NCI-H748 treated with DMSO at 0.1 percent for 48 hours (cell line): ENCODE measurements around the gene ASIC3.
"Not testable (repeated sequence)": the region's sequence is repeated elsewhere in the genome, so short reads cannot be mapped to it uniquely, and the experiment has no call there.

Source experiments
- DNase-seq: peaks from one replicate; lab custom pipeline; 2025; lab: John Stamatoyannopoulos, UW

Gene ASIC3

DNA sequence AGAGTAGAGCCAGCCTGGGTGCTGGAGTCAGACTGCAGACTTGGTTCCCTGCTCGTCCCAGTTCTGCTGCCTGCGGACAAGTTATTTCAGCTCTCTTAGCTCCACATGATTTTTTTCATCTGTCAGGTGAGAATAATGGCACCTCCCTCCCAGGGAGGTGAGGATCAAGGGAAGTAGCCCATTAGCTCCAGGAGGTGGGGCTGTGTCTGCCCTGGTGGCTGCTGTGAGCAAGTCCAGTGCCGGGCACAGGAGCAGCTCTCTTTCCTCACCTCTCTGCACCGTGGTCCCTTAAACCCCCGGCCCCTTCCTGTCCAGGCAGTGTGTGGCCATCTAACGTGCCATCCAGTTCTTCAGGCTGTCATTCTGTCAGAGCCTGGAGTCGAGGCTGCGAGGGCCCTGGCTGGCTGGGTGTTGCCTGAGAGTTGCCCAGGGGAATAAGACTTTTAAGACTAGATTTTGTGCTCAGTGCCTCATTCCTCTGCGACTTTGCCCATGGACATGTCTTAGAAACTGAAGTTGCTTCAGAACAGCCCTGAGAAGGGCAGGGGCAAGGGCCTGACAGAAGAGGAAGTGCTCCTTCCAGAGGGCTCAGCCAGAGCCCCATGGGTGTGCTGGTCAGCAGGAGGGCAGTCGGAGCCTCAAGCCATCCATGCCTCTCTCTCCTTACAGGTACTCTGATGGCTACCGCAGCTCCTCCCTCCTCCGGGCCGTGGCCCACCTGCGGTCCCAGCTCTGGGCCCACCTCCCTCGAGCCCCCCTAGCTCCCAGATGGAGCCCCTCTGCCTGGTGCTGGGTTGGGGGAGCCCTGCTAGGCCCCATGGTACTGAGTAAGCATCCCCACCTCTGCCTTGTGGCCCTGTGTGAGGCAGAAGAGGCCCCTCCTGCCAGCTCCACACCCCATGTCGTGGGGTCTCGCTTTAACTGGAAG lies 15.1 kb upstream of the ASIC3 start:
- DNase-seq: no peak

DNA sequence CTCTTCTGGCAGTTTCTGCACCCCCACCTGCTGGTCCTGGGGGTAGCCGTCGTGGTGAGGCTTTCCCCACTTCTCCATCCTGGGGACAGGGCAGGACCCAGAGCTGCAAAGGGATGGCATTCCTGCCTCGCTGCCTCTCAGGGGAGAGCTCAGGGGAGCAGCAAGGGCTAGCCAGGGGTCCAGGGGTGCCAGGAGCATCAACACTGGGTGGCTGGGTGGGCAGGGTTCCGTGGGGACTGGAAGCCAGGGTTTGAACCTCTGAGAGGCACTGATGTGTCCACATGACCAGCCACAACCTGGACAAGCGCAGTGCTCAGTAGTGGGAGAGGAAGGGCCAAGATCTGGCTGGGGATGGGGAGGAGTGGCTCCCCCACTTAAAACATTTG lies 14.5 kb upstream of the ASIC3 start:
- no peak for DNase-seq

DNA sequence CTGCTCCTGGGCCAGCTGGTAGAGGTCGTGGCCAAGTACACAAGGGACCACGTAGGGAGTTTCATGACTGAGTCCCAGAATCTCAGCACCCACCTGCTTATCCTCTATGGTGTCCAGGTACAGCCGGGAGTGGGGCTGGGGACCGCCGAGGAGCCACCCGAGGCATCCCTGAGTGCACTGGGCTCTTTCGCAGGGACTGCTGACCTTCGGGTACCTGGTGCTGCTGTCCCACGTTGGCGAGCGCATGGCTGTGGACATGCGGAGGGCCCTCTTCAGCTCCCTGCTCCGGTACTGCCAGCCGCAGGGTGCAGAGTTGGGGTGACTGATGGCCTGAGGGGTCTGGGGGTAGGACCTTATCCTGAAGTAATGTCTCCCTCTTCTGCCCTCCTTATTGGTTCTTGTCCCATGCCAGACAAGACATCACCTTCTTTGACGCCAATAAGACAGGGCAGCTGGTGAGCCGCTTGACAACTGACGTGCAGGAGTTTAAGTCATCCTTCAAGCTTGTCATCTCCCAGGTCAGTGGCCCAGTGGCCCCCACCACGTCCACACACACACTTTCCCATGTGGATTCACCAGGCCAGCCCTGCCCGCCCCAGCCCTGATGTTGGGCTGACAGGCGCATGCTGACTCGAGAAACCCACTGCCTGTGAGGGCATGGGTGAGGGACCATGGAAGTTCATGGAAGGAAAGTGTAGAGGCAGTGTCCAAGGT lies 13.9 kb upstream of the ASIC3 start:
- DNase-seq: no peak

GRCh38 chr7:151035026-151035717 lies 13.2 kb upstream of the ASIC3 start:
- no peak for DNase-seq

- no peak for DNase-seq
Measured at GRCh38 chr7:151035902-151036301, 12.4 kb upstream of the ASIC3 start.

DNA sequence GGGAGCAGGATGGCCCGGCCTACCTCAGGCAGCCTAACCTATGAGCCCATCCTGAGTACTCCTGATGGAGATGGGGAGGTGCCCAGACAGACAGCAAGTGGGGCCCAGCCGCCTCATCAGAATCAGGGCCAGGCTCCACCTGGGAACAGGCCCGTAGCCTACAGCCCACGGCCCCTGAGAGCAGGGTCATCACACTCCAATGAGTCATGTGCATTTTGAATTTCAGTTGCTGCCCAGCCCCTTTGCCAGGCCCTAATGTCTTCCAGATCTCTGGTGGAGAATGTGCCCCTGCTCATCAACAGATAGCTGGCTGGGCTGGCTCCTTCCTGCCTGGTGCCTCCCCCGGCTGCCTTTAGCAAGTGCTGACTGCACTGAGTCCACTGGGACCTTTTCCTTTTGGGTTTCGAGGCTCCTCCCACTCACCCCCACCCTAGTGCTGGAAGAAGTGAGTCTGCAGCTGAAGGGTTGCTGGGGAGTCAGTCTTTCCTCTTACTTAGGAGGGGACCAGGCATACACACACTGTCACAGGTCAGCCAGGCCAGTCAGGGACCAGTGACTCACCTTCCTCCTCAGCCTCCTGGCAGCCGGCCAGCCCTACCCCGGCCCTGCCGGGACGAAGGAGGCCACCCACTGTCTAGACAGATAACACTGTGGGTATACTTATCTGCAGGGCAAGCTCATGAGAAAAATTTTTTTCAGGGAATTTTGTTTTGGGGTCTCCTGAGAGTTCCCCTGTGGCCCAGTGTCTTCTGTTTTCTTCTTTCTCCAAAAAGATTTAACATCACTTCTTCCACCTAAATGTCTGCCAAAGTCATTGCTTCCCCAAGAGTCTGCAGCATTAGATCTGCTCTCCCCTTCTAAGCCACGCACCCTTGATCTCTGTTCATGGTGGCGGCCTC lies 9.1 kb upstream of the ASIC3 start:
- DNase-seq: no peak

DNA sequence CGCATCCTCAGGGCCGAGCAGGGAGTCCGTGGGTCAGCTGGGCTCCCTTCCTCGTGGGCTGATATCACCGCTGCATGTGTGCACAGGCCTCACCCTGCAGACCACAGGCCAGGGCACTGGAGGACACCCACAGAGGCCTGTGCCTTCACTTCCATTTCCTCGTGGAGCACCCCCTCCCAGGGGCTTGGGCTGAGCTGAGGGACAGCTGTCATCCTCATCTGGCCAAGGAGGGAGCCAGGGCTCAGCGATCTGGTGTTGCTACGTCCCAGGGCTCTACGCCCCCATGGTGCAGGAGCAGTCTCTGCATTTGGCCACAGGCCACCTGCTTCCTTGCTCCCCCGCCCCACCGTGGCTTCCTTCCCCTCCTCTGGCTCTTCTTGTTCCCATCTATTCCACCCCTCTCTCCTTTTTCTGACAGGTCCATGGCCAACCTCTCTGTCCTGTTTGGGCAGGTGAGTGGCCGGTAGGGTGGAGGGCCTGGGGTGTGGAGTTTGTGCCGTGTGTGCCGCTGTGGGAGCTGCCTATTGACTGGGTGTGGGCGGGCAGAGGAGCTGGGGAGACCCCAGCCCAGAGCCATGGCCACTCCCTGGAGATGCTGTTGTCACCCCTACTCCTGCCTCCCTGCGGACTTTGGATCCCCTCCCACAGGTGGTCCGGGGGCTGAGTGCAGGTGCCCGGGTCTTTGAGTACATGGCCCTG lies 8.3 kb upstream of the ASIC3 start:
- DNase-seq: no peak

DNA sequence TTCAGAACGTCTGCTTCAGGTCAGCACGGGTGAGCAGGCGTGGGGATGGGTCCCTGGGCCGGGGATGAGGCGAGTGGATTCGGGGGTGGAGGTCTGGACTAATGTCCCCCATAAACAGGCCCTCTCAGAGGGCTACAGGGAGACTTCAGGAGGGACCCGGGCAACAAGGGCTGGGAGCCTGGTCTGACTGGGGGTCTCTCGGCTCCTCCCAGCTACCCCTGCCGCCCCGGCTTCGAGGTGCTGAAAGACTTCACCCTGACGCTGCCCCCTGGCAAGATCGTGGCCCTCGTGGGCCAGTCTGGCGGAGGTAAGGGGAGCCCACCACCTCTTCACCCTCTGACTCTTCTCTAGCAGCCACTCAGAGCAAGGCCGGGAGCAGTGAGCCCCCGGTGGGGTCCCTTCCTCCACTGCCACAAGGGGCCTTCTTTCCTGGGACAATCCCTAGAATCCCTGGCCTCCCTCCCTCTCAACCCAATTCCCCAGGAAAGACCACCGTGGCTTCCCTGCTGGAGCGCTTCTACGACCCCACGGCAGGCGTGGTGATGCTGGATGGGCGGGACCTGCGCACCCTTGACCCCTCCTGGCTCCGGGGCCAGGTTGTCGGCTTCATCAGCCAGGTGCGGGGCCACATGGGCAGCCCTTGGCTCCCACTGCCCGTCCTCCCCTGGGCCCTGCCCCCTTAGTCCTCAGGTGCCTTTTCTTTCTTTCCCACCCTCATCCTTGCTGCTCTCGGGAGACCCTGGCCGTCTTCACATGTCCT lies 7.5 kb upstream of the ASIC3 start:
- no peak for DNase-seq

DNA sequence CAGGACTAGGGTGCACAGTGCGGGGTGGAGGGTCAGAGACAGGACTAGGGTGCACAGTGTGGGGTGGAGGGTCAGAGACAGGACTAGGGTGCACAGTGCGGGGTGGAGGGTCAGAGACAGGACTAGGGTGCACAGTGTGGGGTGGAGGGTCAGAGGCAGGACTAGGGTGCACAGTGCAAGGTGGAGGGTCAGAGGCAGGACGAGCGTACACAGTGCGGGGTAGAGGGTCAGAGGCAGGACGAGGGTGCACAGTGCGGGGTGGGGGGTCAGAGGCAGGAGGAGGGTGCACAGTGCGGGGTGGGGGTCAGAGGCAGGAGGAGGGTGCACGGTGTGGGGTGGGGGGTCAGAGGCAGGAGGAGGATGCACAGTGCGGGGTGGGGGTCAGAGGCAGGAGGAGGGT lies 4.9 kb upstream of the ASIC3 start:
- not testable (repeated sequence) for DNase-seq

- no peak for DNase-seq
Measured at GRCh38 chr7:151043959-151044358, 4.4 kb upstream of the ASIC3 start.

GRCh38 chr7:151045262-151045661 lies 3.1 kb upstream of the ASIC3 start:
- DNase-seq: no peak

- DNase-seq: no peak
Measured at GRCh38 chr7:151045967-151046366, 2.4 kb upstream of the ASIC3 start.

- no peak for DNase-seq
Measured at GRCh38 chr7:151046603-151047573, 1.4 kb upstream of the ASIC3 start.

- DNase-seq: no peak
Measured at GRCh38 chr7:151048911-151049463, 656 bp downstream of the ASIC3 start.

- no peak for DNase-seq
Measured at GRCh38 chr7:151051108-151051507, 2.8 kb downstream of the ASIC3 start.

GRCh38 chr7:151053096-151053495 lies 4.8 kb downstream of the ASIC3 start:
- DNase-seq: no peak

GRCh38 chr7:151053751-151054150 lies 5.4 kb downstream of the ASIC3 start:
- DNase-seq: no peak

- DNase-seq: no peak
Measured at GRCh38 chr7:151056283-151056665, 7.9 kb downstream of the ASIC3 start.
